SK-N-SH (cell line): Measurements from ENCODE around the gene RAD51B. TPM values are rescaled to one million over a fixed set of nuclear protein-coding genes. Genes with fewer than 3 reads are reported as not detected.

Experiments used
- CTCF ChIA-PET: fragments of 300-600, 350-600 bp; formaldehyde crosslinking; extraction: SDS; loops from one replicate; lab custom pipeline; 2021; lab: Yijun Ruan, JAX
- POLR2A ChIA-PET: fragments of 350-600 bp; sonication (Branson Sonifier 250); formaldehyde crosslinking; extraction: SDS; loops from one replicate; lab custom pipeline; 2020; ENCODE audit warnings: antibody characterized with exemption, inconsistent platforms; lab: Yijun Ruan, JAX
- DNase-seq: peaks from one replicate; pipeline ENCODE4 v3.0.0; 2012
- H2AFZ ChIP-seq: fragments of 200-600 bp; sonication (generic); 2 replicates; pipeline ENCODE4 v1.8.1; 2016; ENCODE audit warnings: antibody characterized with exemption, mild to moderate bottlenecking, low read depth
- H3F3A ChIP-seq: fragments of 200-600 bp; sonication (generic); replicated peaks from 2 replicates; pipeline ENCODE3; 2016; ENCODE audit warnings: antibody characterized with exemption, mild to moderate bottlenecking; ENCODE audit not compliant: insufficient read depth
- H3K27ac ChIP-seq, 2 experiments: fragments of 200-500 bp in 1 of 2; fragments of 200-600 bp in 1 of 2; sonication (Bioruptor generic) in 1 of 2; sonication (generic), shearing (Covaris generic) in 1 of 2; 2 replicates each; pipeline versions ENCODE4 v1.5.1 to v1.6.1; 2014 to 2016; ENCODE audit warnings: low read depth in 2 of 2, inconsistent platforms in 1 of 2, low read length in 1 of 2, mild to moderate bottlenecking in 1 of 2, mixed read lengths in 1 of 2
- H3K27me3 ChIP-seq: fragments of 200-600 bp; sonication (generic), shearing (Covaris generic); 2 replicates; pipeline ENCODE4 v1.6.1; 2016; ENCODE audit warnings: mixed run types; ENCODE audit not compliant: insufficient read depth
- H3K36me3 ChIP-seq, 2 experiments: fragments of 200-500 bp in 1 of 2; fragments of 200-600 bp in 1 of 2; sonication (Bioruptor generic) in 1 of 2; sonication (generic) in 1 of 2; replicated peaks in 1 of 2; 2 replicates each; pipeline versions ENCODE3 to v1.5.1; 2014 to 2016; ENCODE audit warnings: low read length in 1 of 2, mild to moderate bottlenecking in 1 of 2; ENCODE audit not compliant: insufficient read depth in 2 of 2, control insufficient read depth in 1 of 2
- H3K4me1 ChIP-seq, 2 experiments: fragments of 200-500 bp in 1 of 2; fragments of 200-600 bp in 1 of 2; sonication (Bioruptor generic) in 1 of 2; sonication (generic), shearing (Covaris generic) in 1 of 2; 2 replicates each; pipeline versions ENCODE4 v1.5.1 to v1.6.1; 2014 to 2016; ENCODE audit warnings: low read depth in 1 of 2, low read length in 1 of 2, mixed run types in 1 of 2; ENCODE audit not compliant: insufficient read depth in 2 of 2, control insufficient read depth in 1 of 2
- H3K4me2 ChIP-seq: fragments of 200-600 bp; sonication (generic), shearing (Covaris generic); 2 replicates; pipeline ENCODE4 v1.6.1; 2017; ENCODE audit warnings: mixed run types
- H3K4me3 ChIP-seq, 2 experiments: fragments of 200-500 bp in 1 of 2; fragments of 200-600 bp in 1 of 2; sonication (Bioruptor generic) in 1 of 2; sonication (generic), shearing (Covaris generic) in 1 of 2; 2 replicates each; pipeline versions ENCODE4 v1.5.1 to v1.8.1; 2014 to 2016; ENCODE audit warnings: low read depth in 2 of 2, inconsistent platforms in 1 of 2, low read length in 1 of 2, mild to moderate bottlenecking in 1 of 2, mixed read lengths in 1 of 2, moderate library complexity in 1 of 2
- H3K79me2 ChIP-seq: fragments of 200-600 bp; sonication (generic); 2 replicates; pipeline ENCODE4 v1.8.1; 2017; ENCODE audit warnings: mild to moderate bottlenecking; ENCODE audit not compliant: insufficient read depth
- H3K9ac ChIP-seq: fragments of 200-600 bp; sonication (generic); 2 replicates; pipeline ENCODE4 v1.6.1; 2017; ENCODE audit warnings: mixed run types
- H3K9me2 ChIP-seq: fragments of 200-600 bp; sonication (generic); 2 replicates; pipeline ENCODE4 v1.6.1; 2017; ENCODE audit warnings: mixed run types
- H3K9me3 ChIP-seq: fragments of 200-600 bp; sonication (generic); 2 replicates; pipeline ENCODE4 v1.6.1; 2017; ENCODE audit warnings: mixed run types, mild to moderate bottlenecking, moderate library complexity
- H4K20me1 ChIP-seq: fragments of 200-600 bp; sonication (generic); 2 replicates; pipeline ENCODE4 v1.6.1; 2017; ENCODE audit warnings: mild to moderate bottlenecking, mixed run types; ENCODE audit not compliant: insufficient read depth
- CHD2 ChIP-seq: fragments of 150-350 bp; IDR thresholded peaks from 2 replicates; pipeline ENCODE4 v1.6.1; 2018; ENCODE audit warnings: low read length; ENCODE audit not compliant: partially characterized antibody
- MEF2A ChIP-seq: IDR thresholded peaks from 2 replicates; pipeline ENCODE4 v1.4.0; 2012; ENCODE audit warnings: low read depth, borderline replicate concordance
- NFIC ChIP-seq: IDR thresholded peaks from 2 replicates; pipeline ENCODE4 v1.4.0; 2012; ENCODE audit warnings: borderline replicate concordance
- SMC3 ChIP-seq: IDR thresholded peaks from 2 replicates; pipeline ENCODE4 v1.6.1; 2012; ENCODE audit warnings: low read depth, low read length, improper control_type of control experiment
- WGBS: methylation state at CpG from one replicate; pipeline ENCODE4 v1.1.6; 2017; ENCODE audit warnings: low lambda C conversion rate; 5-methylcytosine and 5-hydroxymethylcytosine counted together
- polyA plus RNA-seq, 3 experiments: library from polyadenylated mRNA; depleted of rRNA; stranded (reverse); fragments of >200 nt; gene quantifications; 2 replicates each; pipeline ENCODE4 v1.2.3, GENCODE V29; 2012
- TF ChIP-seq, protein P1 (sequence below): IDR thresholded peaks from 2 replicates; pipeline ENCODE4 v1.6.1; 2012; ENCODE audit warnings: mild to moderate bottlenecking, low read depth, low read length, moderate library complexity

The RAD51B gene
- polyA plus RNA-seq, 1 of the 3 experiments (the other 2 are of a cell fraction): 6.0 TPM

- CTCF ChIA-PET: no interaction called here
- no peak overlapping the region for H3K4me3 ChIP-seq
- H3K27ac ChIP-seq: no peak overlapping the region
- H3K4me2 ChIP-seq: no peak overlapping the region
- 75% methylated on average over 13 of the region's 16 CpGs for WGBS
- peaks cover under 1% of the 10 kb centered on the region for H3F3A ChIP-seq
- H3K79me2 ChIP-seq: no peaks in the 10 kb centered on the region
- no peaks in the 10 kb centered on the region for H3K9me3 ChIP-seq
- DNase-seq: no peak
- no peak overlapping the region for H3K9ac ChIP-seq
- no peaks in the 10 kb centered on the region for H3K27me3 ChIP-seq
- TF ChIP-seq MEF2A: no peak
- no peak for TF ChIP-seq CHD2
- POLR2A ChIA-PET: no interaction called here
- no peaks in the 10 kb centered on the region for H3K36me3 ChIP-seq
- H3K9me2 ChIP-seq: no peaks in the 10 kb centered on the region
- peak overlapping the region; percentile 9; the same call in 1 of the 2 replicates for H2AFZ ChIP-seq
- H3K4me1 ChIP-seq: peaks cover 0 to 14% of the 10 kb centered on the region in 2 experiments; a peak in 2 of 4 replicates
- H4K20me1 ChIP-seq: no peaks in the 10 kb centered on the region
Observed at GRCh38 chr14:68704736-68705720, 885.4 kb downstream of the RAD51B start.

DNA sequence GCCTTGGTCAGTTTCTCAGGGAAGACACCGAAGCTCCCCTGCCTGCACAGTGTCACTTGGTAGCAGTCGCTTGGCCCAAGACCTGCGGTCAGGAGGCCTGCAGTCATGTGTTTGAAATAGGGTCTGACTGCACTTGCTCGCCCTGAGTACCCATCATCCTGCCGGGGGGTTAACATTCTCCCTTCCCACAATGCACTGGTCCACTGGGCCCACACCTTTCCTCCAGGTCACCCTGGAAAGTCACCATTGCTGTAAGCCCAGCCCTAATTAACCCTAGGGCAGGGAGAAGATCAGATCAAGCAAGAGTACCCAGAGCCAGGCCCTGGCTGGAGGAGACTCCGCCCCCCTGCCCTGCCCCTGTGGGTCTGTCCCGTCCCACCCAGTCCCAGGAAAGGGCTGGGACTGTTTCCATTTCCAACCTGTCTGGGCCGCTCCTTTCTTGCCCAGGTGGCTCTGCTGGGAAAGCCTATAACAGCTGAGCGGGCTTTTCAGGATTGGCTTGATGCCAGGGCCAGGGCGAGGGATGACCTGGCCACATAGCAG is 886.2 kb downstream of the RAD51B start:
- Histone ChIP-seq H3K4me2 (no peak overlapping the region), H3K9me2 (no peaks in the 10 kb centered on the region), H3K27me3 (no peaks in the 10 kb centered on the region), H2AFZ (no peak overlapping the region), H3K4me3 (no peak overlapping the region), H3F3A (no peaks in the 10 kb centered on the region), H4K20me1 (no peaks in the 10 kb centered on the region), H3K4me1 (peaks cover 0 to 14% of the 10 kb centered on the region in 2 experiments; a peak in 2 of 4 replicates), H3K36me3 (no peaks in the 10 kb centered on the region), H3K79me2 (no peaks in the 10 kb centered on the region), H3K9ac (no peak overlapping the region), H3K9me3 (no peaks in the 10 kb centered on the region), H3K27ac (no peak overlapping the region)
- WGBS: 98% methylated on average over 5 of the region's 10 CpGs
- TF ChIP-seq NFIC (peak; percentile 23; the same call in 1 of the 2 replicates), SMC3 (no peak)
- TF ChIP-seq, protein P1, sequence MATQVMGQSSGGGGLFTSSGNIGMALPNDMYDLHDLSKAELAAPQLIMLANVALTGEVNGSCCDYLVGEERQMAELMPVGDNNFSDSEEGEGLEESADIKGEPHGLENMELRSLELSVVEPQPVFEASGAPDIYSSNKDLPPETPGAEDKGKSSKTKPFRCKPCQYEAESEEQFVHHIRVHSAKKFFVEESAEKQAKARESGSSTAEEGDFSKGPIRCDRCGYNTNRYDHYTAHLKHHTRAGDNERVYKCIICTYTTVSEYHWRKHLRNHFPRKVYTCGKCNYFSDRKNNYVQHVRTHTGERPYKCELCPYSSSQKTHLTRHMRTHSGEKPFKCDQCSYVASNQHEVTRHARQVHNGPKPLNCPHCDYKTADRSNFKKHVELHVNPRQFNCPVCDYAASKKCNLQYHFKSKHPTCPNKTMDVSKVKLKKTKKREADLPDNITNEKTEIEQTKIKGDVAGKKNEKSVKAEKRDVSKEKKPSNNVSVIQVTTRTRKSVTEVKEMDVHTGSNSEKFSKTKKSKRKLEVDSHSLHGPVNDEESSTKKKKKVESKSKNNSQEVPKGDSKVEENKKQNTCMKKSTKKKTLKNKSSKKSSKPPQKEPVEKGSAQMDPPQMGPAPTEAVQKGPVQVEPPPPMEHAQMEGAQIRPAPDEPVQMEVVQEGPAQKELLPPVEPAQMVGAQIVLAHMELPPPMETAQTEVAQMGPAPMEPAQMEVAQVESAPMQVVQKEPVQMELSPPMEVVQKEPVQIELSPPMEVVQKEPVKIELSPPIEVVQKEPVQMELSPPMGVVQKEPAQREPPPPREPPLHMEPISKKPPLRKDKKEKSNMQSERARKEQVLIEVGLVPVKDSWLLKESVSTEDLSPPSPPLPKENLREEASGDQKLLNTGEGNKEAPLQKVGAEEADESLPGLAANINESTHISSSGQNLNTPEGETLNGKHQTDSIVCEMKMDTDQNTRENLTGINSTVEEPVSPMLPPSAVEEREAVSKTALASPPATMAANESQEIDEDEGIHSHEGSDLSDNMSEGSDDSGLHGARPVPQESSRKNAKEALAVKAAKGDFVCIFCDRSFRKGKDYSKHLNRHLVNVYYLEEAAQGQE: no peak
- ChIA-PET CTCF (no interaction called here), POLR2A (no interaction called here)
- no peak for DNase-seq
